ENCODE results near the gene CEP120. TPM values are rescaled to one million over a fixed set of nuclear protein-coding genes. Genes with fewer than 3 reads are reported as not detected.
A peak's percentile ranks its signal among the peaks of the same experiment; 100 is the strongest.

The CEP120 gene
- total and polyA plus RNA-seq, 12 donors = 4.2 to 36.8 (median 19.1) TPM

GRCh38 chr5:123367739-123368138 lies 55.5 kb downstream of the CEP120 start:
- intact Hi-C loops (cut with DNase I) = no loop called here
- no peak overlapping the region for H3K4me3 ChIP-seq
- no peak overlapping the region for H3K27ac ChIP-seq
- no peaks in the 10 kb centered on the region for H3K27me3 ChIP-seq
- DNase-seq = no peak
- H3K9me3 ChIP-seq (replicated peaks in 1 of 3) = no peaks in the 10 kb centered on the region
- no peak for TF ChIP-seq POLR2A (IDR thresholded peaks at IDR 0.05)
- peak in 3 of 6 experiments; percentile 19 to 34 (median 27) for TF ChIP-seq CTCF (IDR thresholded peaks at IDR 0.05)
- H3K36me3 ChIP-seq (replicated peaks in 1 of 2) = peaks cover 0 to 6% of the 10 kb centered on the region in 2 donors
- H3K4me1 ChIP-seq (replicated peaks in 1 of 2) = peaks cover 0 to 9% of the 10 kb centered on the region in 2 donors
- WGBS, 4 donors = 86 to 95% (median 87%) methylated on average over 1 of the region's 1 CpG

- 71 to 86% (median 74%) methylated on average over 1 of the region's 1 CpG for WGBS, 4 donors
- Histone ChIP-seq H3K27ac (no peak overlapping the region), H3K4me3 (no peak overlapping the region), H3K4me1 (replicated peaks in 1 of 2) (peaks cover 0 to 9% of the 10 kb centered on the region in 2 donors), H3K9me3 (replicated peaks in 1 of 3) (no peaks in the 10 kb centered on the region), H3K27me3 (no peaks in the 10 kb centered on the region), H3K36me3 (replicated peaks in 1 of 2) (no peaks in the 10 kb centered on the region)
- intact Hi-C loops (cut with DNase I) = no loop called here
- DNase-seq = no peak
- TF ChIP-seq CTCF (IDR thresholded peaks at IDR 0.05) (no peak), POLR2A (IDR thresholded peaks at IDR 0.05) (no peak)
These were observed 58.0 kb downstream of the CEP120 start for GRCh38 chr5:123365156-123365555.

- H3K9me3 ChIP-seq (replicated peaks in 1 of 3) = no peaks in the 10 kb centered on the region
- DNase-seq = no peak
- H3K27ac ChIP-seq = no peak overlapping the region
- no peak overlapping the region for H3K4me3 ChIP-seq
- TF ChIP-seq CTCF (IDR thresholded peaks at IDR 0.05) = no peak
- peaks cover 0 to 9% of the 10 kb centered on the region in 2 donors for H3K4me1 ChIP-seq (replicated peaks in 1 of 2)
- H3K27me3 ChIP-seq = no peaks in the 10 kb centered on the region
- H3K36me3 ChIP-seq (replicated peaks in 1 of 2) = no peaks in the 10 kb centered on the region
- 87 to 91% (median 89%) methylated on average over 2 of the region's 2 CpGs for WGBS, 4 donors
- intact Hi-C loops (cut with DNase I) = no loop called here
These were observed 58.6 kb downstream of the CEP120 start for GRCh38 chr5:123364441-123365155.

GRCh38 chr5:123360910-123361309 lies 62.3 kb downstream of the CEP120 start:
- H3K4me1 ChIP-seq (replicated peaks in 1 of 2) = peaks cover 0 to 9% of the 10 kb centered on the region in 2 donors
- H3K27ac ChIP-seq = no peak overlapping the region
- no peaks in the 10 kb centered on the region for H3K36me3 ChIP-seq (replicated peaks in 1 of 2)
- H3K4me3 ChIP-seq = no peak overlapping the region
- no peaks in the 10 kb centered on the region for H3K27me3 ChIP-seq
- H3K9me3 ChIP-seq (replicated peaks in 1 of 3) = no peaks in the 10 kb centered on the region
- DNase-seq = no peak
- TF ChIP-seq CTCF (IDR thresholded peaks at IDR 0.05) = no peak
- TF ChIP-seq POLR2A (IDR thresholded peaks at IDR 0.05) = no peak
- intact Hi-C loops (cut with DNase I) = no loop called here

Data from adrenal gland (tissue), 12 donors.